Erythroblast (primary cell): ENCODE data around the gene TSN.
"Not testable (repeated sequence)": the region's sequence is repeated elsewhere in the genome, so short reads cannot be mapped to it uniquely, and the experiment has no call there.

Experiments used
- DNase-seq, 2 experiments: peaks; one replicate each; lab custom pipeline; 2025; lab: John Stamatoyannopoulos, UW
- GATA1 ChIP-seq: IDR thresholded peaks from 2 replicates; pipeline ENCODE4 v1.6.1; 2011; ENCODE audit warnings: low read depth, mild to moderate bottlenecking, control low read depth, low read length, moderate library complexity
- POLR2A ChIP-seq: IDR thresholded peaks from 2 replicates; pipeline ENCODE4 v1.6.1; 2011; ENCODE audit warnings: mild to moderate bottlenecking, low read length

The TSN gene

DNA sequence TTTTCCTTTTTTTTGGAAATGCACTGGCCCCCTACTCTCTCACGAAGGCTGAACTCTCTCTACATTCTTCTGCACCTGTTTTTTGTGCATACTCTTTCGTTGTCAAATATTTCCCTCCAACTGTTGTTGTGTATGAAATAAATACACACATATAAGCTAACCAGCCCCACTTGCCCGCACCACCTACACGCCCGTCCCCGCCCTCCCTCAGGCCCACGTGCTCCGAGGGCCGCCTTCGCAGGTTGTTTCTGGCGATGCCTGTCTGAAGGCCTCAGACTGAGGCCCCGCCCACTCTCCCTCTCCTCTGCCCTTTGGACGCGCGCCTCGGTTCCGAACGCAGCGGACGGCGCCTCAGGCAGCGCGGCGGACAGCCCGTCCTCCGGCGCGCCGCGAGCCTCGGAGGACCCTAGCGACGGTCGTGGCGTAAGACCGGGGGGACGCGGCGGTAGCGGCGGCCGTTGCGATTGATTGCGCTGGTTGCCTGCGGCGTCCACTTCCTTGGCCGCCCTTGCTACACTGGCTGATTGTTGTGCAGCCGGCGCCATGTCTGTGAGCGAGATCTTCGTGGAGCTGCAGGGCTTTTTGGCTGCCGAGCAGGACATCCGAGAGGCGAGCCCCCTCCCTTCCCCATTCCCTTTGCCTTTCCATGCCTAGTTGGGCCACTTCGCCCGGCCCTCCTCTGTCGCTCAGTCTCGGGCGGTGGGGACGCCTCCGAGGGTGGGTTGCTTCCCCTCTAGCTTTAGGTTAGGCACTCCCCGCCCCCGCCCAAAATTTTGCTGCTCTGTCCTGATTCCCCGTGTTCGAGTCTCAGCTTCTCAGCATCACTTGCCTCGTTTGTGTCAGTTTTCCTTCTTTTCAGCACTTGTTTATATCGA is at the start of gene TSN:
Gene TSN (plus strand): TSS at position 415 of the 875 bp plus-strand sequence. CDS start 129 bp downstream, at position 544.
- TF ChIP-seq GATA1 = no peak
- peak; percentile 81 for TF ChIP-seq POLR2A
- DNase-seq = peak; percentile 99

DNA sequence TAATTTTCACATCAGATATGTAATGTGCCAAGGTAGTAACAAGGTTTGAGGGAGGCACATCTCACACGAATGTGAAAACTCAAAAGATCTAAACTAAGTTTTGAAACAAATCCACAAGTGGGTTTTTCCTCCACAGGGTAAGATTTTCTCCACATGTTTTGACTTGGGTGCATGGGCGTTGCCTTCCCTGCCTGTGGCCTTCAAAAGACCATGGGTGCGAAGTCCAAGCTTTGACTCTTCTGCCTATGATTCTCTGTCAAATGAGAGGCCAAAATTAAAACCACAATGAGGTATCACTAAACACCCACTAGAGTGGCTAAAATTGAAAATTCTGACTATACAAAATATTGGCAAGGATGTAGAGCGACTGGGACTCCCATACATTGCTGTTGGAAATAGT is 49.5 kb upstream of the TSN start:
- no peak for DNase-seq
- TF ChIP-seq POLR2A (no peak), GATA1 (no peak)

DNA sequence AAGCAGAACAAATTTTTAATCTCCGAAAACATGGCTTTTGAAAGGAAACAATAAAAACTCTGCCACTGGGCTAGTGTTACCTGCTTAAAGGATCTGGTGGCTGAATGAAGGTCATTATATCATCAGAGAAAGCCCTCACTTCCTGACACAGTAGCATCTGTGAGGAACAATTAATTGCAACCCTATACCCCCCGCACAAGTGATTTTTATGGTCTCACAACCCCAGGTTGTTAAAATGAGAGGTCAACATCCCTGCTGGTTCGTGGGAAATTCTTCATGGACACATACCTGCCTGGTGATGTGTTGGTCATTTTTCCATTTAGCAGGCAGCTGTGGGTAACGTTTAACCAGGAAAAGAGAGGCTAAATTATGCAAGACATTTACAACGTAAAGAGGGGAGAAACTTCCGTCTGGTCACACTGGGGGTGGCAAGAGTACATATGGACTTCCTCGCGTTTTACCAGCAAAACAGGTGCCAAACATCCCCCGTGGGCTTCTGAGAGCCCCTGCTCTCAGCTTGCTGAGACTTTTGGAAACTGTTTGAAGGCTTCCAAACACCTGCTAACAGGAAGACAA is 48.0 kb upstream of the TSN start:
- TF ChIP-seq POLR2A (no peak), GATA1 (no peak)
- DNase-seq = no peak

- TF ChIP-seq GATA1 = no peak
- no peak for DNase-seq
These were observed 47.5 kb upstream of the TSN start for GRCh38 chr2:121707920-121708361.

GRCh38 chr2:121709776-121710469 is 45.5 kb upstream of the TSN start:
- no peak for DNase-seq
- TF ChIP-seq POLR2A = no peak
- no peak for TF ChIP-seq GATA1

DNA sequence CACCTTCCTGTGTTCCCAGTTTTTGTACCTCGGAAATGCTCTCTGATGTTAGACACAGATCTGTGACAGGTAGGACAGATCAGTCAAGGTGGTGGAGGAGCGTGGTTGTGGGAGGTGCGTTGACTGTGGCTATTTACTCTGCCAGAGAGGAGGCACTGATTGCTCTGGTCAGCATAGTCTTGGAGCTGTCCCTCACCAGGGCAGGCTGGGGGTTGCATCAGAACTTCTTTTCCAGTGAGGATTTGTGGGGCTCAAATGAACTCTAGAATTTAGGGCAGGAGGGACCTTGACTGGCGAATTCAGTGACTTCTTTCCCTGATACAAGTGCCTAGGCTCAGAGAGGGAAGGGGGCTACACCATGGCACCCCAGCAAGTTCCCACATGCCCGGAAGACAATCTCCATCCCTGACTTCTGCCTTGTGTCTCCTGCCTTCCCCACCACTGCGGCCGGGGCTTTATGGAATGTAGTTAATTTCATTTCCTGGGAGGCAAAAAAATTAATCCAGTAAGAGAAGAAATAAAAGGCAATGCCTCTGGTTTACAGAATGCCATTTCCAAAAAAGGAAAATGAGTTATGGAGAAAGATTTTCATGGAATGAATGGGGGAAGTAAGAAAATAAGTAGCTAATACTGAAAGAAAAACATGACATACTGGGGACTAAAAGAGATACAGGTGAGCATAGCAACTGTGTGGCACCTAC is 44.8 kb upstream of the TSN start:
- DNase-seq = no peak
- TF ChIP-seq POLR2A = no peak
- no peak for TF ChIP-seq GATA1

- not testable (repeated sequence) for DNase-seq
These were observed 44.0 kb upstream of the TSN start for GRCh38 chr2:121711481-121711880.

- no peak for DNase-seq
- TF ChIP-seq GATA1 (no peak), POLR2A (no peak)
These were observed 39.3 kb upstream of the TSN start for GRCh38 chr2:121716126-121716525.

- TF ChIP-seq POLR2A (no peak), GATA1 (no peak)
- DNase-seq = no peak
These were observed 37.9 kb upstream of the TSN start for GRCh38 chr2:121717529-121717928.

GRCh38 chr2:121721926-121722325 is 33.5 kb upstream of the TSN start:
- no peak for DNase-seq
- TF ChIP-seq POLR2A = no peak
- no peak for TF ChIP-seq GATA1

DNA sequence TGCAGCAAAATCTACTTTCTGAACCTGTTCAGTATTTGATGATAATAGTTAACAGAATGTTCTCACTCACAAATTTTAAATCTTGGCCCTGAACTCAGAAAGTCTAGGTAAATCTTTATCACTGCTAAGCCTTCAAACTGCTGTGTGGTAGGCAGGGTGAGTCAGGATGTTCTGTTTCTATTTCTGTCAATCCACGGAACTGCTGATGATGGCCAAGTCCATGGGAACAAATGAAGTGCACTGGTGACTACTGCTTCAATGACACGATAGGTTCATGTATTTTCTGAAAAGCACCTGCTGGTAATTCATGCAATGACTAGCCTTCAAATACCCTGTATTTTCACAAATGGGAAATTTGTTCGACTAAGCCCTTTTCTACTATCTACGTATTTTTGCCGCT is 33.0 kb upstream of the TSN start:
- TF ChIP-seq GATA1 = no peak
- no peak for TF ChIP-seq POLR2A
- no peak for DNase-seq

GRCh38 chr2:121723316-121723715 is 32.1 kb upstream of the TSN start:
- TF ChIP-seq POLR2A (no peak), GATA1 (no peak)
- no peak for DNase-seq

DNA sequence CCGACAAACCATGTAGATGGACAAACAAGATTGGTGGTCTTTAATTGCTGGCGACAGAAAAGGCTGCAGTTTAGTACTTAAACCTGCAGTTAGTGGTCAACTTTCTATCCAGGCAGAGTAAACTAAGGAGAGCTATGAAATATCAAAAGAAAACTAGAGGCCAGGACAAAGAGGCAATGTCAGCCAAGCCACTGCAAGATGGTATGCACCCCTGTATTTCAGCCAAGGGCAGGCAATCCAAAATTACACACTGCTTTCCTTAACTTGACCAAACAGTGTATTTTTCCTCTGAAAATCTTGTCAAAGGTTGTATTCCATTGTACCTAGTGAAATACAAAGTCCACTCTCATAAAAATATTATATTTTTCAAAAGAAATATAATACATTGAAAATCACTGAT is 28.1 kb upstream of the TSN start:
- TF ChIP-seq POLR2A = no peak
- TF ChIP-seq GATA1 = no peak
- DNase-seq = no peak

DNA sequence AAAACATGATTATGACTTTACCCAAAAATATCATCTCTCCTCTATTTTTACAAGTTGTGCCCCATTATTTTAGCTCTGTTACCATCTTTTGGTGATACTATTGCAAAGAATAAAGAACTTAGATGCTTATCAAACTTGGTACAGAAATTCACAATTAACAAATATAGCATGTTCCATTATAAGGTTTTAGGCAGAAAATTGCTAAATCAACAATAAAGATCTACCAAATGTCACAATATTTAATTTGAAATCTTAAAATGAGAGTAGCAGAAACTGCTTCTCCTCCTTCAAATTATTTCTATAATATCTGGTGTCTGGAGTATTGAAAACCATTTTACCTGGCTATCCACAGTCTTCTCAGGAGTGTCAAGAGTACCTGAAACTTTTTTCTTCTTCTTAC is 27.5 kb upstream of the TSN start:
- TF ChIP-seq POLR2A (no peak), GATA1 (no peak)
- no peak for DNase-seq
